Right cardiac atrium (tissue), 5 donors: ENCODE measurements around the gene SNRPB2. TPM values are rescaled to one million over a fixed set of nuclear protein-coding genes. Genes with fewer than 3 reads are reported as not detected.

Source experiments
- ATAC-seq, 2 donors: fragments of 200-7000 bp; cut with Tn5 transposase; one replicate each; pipeline versions ENCODE4 v1.8.0 to v1.9.1; 2020; ENCODE audit warnings: moderate library complexity in 2 of 2, mild to moderate bottlenecking in 1 of 2
- DNase-seq, 3 donors: peaks; one replicate each; pipeline ENCODE4 v3.0.0-alpha.2; 2020
- H3K27ac ChIP-seq: one replicate; pipeline ENCODE4 v1.5.1; 2013; ENCODE audit warnings: mild to moderate bottlenecking, low read length, control low read depth, moderate library complexity
- H3K27me3 ChIP-seq: one replicate; pipeline ENCODE4 v1.6.1; 2013; ENCODE audit not compliant: control insufficient read depth, insufficient read depth
- H3K4me1 ChIP-seq: one replicate; pipeline ENCODE4 v1.6.1; 2013; ENCODE audit warnings: low read length; ENCODE audit not compliant: control insufficient read depth, insufficient read depth
- H3K4me3 ChIP-seq: one replicate; pipeline ENCODE4 v1.5.1; 2013; ENCODE audit warnings: low read length, control low read depth
- H3K9me3 ChIP-seq: one replicate; pipeline ENCODE4 v1.6.1; 2013; ENCODE audit warnings: low read length; ENCODE audit not compliant: control insufficient read depth
- WGBS: extraction: QIAGEN DNeasy Blood & Tissue Kit; methylation state at CpG from one replicate; pipeline ENCODE4 v1.1.7; 2013; 5-methylcytosine and 5-hydroxymethylcytosine counted together
- intact Hi-C, 4 donors: fragments of 100-400 bp; cut with DNase I; formaldehyde crosslinking; loops; one replicate each; pipeline versions ENCODE4 v1.11.0 to v1.14.0; 2022 to 2023
- polyA plus RNA-seq: library from polyadenylated mRNA; stranded (reverse); fragments of 200-250 nt; gene quantifications from one replicate; pipeline ENCODE4 v1.2.3, GENCODE V29; 2013
- total RNA-seq, 4 donors: library from RNA; stranded (reverse); fragmentation: NEBNext Ultra II Directional; extraction: Animal tissue kit (Norgen Biotek cat#: 25700); gene quantifications; one replicate each; pipeline ENCODE4 v1.2.1, GENCODE V29; 2021
- donor health status: healthy with polysubstance abuse.
- donor health status: DM: no; HTN: yes; CAD: no.
- donor health status: DM: no; HTN: no; CAD: no.
- donor health status: DM: no; HTN: yes; CAD: no; lungs with severe emphysema.
- donor health status: DM: yes; HTN: yes; CAD: no.

Gene SNRPB2
- total and polyA plus RNA-seq, 5 donors = 31.8 to 50.8 (median 38.2) TPM

DNA sequence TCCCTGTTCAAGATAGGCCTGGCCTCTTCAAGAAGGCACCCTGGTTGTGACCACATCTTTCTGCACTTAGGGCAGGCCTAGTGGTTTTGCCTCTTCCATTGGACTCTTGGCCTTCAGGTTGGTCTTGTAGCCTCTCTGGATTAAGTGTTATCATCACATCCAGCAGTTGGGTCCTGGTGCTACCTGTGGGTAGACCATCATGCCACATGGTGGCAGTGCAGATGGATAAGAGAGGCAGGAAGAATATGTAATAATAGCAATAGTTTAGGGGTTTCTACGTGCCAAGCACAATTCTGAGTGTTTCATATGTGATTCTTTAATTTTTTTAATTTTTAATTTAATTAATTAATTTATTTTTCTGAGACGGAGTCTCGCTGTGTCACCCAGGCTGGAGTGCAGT lies 28.5 kb upstream of the SNRPB2 start:
- Histone ChIP-seq H3K27ac (no peak overlapping the region), H3K9me3 (no peaks in the 10 kb centered on the region), H3K4me1 (no peaks in the 10 kb centered on the region), H3K4me3 (no peak overlapping the region), H3K27me3 (no peaks in the 10 kb centered on the region)
- 78% methylated on average over 3 of the region's 3 CpGs for WGBS
- intact Hi-C loops = loop anchor here in 1 of 4 donors (5.0 kb wide), 1 partner anchor 61 kb away; no protein-coding TSS in a partner anchor
- DNase-seq (no peak), ATAC-seq (no peak)

DNA sequence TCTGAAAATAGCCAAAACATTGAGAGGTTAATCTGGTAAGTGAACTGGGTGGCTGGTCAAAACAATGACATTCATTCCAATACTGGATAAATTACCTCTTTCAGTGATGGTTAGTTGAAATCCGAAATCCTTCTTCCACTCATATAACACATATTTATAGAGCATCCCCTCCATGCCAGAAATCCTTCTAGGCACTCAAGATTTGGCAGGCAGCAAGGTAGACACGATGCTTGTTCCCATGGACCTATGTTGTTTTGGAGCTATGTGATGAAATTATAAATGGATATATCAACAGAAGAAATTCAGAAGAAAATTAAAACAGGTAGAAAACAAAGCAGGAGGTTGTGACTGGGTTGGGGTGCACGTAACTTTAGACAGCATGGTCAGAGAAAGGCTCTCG lies 26.3 kb upstream of the SNRPB2 start:
- Histone ChIP-seq H3K4me3 (no peak overlapping the region), H3K27me3 (no peaks in the 10 kb centered on the region), H3K27ac (no peak overlapping the region), H3K9me3 (no peaks in the 10 kb centered on the region), H3K4me1 (no peaks in the 10 kb centered on the region)
- WGBS = 70% methylated on average over 4 of the region's 4 CpGs
- intact Hi-C loops = loop anchor here in 1 of 4 donors (5.0 kb wide), 1 partner anchor 59 kb away; no protein-coding TSS in a partner anchor
- no peak for DNase-seq
- ATAC-seq = peak in 1 of 2 donors; percentile 38

DNA sequence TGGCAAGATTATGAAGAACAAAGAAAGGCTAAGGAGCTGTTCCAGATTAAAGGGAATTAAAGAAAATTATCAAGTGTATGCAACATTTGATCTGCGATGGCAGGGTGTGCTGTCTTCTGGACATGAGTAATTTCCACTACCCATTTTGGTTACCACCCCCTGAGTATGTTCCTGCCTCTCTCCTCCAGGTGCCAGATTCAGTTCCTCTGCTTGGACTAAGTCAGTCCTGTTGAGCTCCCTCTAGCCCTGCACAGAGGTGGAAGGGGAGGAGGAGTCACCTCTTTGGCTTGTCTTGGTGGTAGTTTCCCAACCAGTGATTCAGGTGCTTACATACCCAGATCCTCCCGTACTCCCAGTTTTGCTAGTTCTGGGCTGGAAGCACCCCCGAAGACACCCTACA lies 22.2 kb upstream of the SNRPB2 start:
- ATAC-seq = no peak
- H3K27me3 ChIP-seq = no peaks in the 10 kb centered on the region
- no peaks in the 10 kb centered on the region for H3K4me1 ChIP-seq
- DNase-seq = no peak
- H3K4me3 ChIP-seq = no peak overlapping the region
- no peak overlapping the region for H3K27ac ChIP-seq
- intact Hi-C loops = no loop called here
- WGBS = 92% methylated on average over 3 of the region's 3 CpGs
- no peaks in the 10 kb centered on the region for H3K9me3 ChIP-seq

DNA sequence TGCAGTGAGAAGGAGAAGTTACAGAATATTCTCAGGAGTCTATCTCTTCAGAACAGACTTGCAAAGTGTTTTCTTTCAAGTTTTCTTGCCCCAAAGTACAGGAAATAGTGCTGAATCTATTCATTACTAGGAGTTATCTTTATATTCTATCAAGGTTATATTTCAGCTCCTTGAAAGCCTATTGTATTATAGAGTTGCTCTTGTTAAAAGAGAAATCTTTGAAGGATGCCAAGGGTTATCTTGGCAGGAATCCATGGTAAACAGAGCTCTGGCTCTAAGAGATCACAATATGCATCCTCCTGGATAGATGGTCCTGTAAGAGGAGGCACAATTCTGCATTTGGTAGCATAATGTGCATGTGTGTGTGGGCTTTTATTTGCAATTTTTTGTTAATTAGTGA lies 21.2 kb upstream of the SNRPB2 start:
- Histone ChIP-seq H3K27ac (no peak overlapping the region), H3K9me3 (no peaks in the 10 kb centered on the region), H3K4me1 (no peaks in the 10 kb centered on the region), H3K4me3 (no peak overlapping the region), H3K27me3 (no peaks in the 10 kb centered on the region)
- intact Hi-C loops = no loop called here
- DNase-seq (no peak), ATAC-seq (no peak)

DNA sequence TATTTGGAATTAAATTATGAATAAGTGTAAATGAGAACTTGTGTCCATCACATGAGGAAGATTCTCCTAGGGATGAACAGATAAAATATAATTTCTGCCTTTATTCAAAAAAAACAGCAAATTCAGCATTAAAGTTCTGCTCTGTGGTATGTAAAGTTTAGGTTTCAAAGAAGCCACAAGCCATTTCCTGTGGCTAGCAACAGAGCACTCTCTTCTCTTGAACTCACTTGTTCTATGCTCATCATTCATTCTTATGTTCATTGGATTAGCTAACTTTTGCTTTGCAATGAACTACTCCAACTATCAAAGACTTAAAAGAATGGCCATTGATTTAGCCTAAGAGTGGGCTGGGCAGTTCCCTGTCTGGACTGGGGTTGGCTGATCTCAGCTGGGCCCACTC lies 20.8 kb upstream of the SNRPB2 start:
- intact Hi-C loops = no loop called here
- no peak overlapping the region for H3K4me3 ChIP-seq

DNA sequence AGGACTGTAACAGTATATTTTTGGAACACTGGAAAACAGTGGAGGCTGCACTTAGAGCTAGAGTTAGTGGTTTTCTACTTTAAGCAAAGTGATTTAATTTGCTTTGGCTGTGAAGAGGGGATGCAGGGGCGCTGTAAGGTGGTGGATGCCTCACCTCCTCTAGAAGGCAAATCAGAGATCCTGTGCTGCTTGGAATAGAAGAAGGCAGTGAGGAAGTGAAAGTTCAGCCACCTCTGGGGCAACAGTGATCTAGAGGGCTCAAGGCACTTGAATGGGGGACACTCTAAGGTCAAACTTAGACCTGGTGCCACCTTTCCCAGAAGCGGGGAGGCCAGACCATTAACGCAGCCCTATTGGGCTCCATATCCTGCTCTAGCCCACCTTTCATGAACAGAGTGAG lies 19.0 kb upstream of the SNRPB2 start:
- Histone ChIP-seq H3K27ac (no peak overlapping the region), H3K4me1 (no peaks in the 10 kb centered on the region), H3K9me3 (no peaks in the 10 kb centered on the region), H3K4me3 (no peak overlapping the region), H3K27me3 (no peaks in the 10 kb centered on the region)
- DNase-seq (no peak), ATAC-seq (no peak)
- intact Hi-C loops = no loop called here
- WGBS = 93% methylated on average over 3 of the region's 3 CpGs

More for the DNA sequence above, 20.8 kb upstream of the SNRPB2 start:
- H3K9me3 ChIP-seq = no peaks in the 10 kb centered on the region
- no peaks in the 10 kb centered on the region for H3K27me3 ChIP-seq
- DNase-seq = no peak
- no peak for ATAC-seq
- no peak overlapping the region for H3K27ac ChIP-seq
- H3K4me1 ChIP-seq = no peaks in the 10 kb centered on the region

DNA sequence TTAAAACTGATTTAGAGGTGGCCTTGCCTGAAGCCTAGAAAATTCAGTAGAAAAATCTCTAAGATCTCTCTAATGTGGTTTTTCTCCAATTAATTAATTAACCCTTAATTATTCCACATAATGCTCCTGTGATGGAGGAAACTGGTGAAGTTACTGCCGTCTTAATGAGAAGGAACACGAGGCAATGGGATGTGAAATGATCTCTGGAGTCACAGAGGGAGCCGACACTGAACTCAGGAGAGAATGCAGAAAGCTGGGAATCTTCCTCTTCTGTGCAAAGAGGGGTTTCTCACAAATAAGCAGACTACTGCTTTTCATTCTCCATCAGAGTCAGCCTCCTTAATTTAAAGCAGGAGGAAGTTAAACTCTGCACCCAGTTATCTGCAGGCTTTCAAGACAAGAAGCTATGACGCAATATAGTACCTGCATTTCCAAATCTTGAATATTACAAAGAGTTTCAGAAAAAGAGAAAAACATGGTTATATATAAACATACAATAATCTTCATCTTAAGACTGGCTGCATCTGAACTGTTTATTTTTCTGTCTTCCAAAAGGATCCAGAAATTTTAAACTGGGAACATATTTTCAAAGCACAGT lies 18.1 kb upstream of the SNRPB2 start:
- no peaks in the 10 kb centered on the region for H3K27me3 ChIP-seq
- no peak overlapping the region for H3K4me3 ChIP-seq
- DNase-seq (no peak), ATAC-seq (no peak)
- no peak overlapping the region for H3K27ac ChIP-seq
- no peaks in the 10 kb centered on the region for H3K9me3 ChIP-seq
- intact Hi-C loops = no loop called here
- H3K4me1 ChIP-seq = no peaks in the 10 kb centered on the region
- WGBS = 68% methylated on average over 4 of the region's 4 CpGs

DNA sequence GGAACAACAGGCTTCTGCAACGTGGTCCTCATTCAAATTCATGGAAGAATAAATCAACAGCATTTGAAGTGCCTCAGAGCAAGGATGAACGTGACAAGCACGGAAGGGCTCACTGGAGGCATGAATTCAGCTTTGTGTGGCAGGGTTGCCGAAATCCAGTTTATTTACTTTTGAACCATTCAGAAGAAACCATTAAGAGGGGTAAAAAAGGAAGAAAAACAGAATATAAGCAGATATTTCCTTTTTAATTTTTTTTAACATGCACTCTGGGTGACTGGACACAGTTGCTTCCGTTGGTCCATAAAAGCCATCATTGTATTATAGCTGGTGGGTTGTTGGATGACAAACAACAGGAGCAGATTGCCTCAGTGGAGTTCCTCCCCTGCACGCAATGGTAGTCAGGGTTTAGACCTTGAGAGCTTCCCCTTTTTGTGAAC lies 17.3 kb upstream of the SNRPB2 start:
- Histone ChIP-seq H3K27me3 (no peaks in the 10 kb centered on the region), H3K27ac (no peak overlapping the region), H3K4me1 (no peaks in the 10 kb centered on the region), H3K9me3 (no peaks in the 10 kb centered on the region), H3K4me3 (no peak overlapping the region)
- intact Hi-C loops = no loop called here
- no peak for DNase-seq
- WGBS = 64% methylated on average over 6 of the region's 6 CpGs
- no peak for ATAC-seq

DNA sequence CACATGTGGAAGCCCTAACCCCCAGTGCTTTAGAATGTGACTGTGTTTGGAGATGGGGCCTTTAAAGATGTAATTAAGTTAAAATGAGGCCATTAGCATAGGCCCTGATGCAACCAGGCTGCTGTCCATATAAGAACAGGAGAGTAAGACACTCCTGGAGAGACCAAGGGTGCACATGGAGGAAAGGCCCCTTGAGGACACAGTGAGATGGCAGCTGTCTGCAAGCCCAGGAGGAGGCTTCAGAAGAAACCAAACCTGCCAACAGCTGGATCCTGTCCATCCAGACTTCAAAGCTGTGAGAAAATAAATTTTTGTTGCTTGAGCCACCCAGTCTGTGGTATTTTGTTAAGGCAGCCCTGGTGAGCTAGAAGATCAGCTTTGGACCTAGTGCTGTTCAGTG lies 16.8 kb upstream of the SNRPB2 start:
- no peak overlapping the region for H3K4me3 ChIP-seq
- DNase-seq (no peak), ATAC-seq (no peak)
- no peaks in the 10 kb centered on the region for H3K9me3 ChIP-seq
- no peak overlapping the region for H3K27ac ChIP-seq
- intact Hi-C loops = no loop called here
- no peaks in the 10 kb centered on the region for H3K27me3 ChIP-seq
- no peaks in the 10 kb centered on the region for H3K4me1 ChIP-seq

DNA sequence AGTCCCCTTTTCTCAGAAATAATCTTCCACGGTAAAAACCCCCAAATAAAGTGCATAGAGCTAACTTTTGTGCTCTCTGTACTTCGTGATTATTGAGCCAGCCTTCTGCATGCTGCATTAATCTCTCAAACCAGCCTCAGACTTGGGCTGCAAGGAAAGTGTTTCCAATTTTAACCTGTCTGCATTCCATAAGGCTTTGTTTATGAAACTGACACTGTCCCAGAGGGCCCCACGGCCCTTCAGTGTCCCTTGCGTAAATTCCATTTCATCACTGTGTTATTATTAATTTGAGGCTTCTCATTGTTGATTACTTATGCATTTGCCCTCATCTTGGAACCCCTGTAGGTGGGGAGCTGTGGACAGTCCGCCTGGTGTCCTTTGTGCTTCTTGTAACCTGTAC lies 15.6 kb upstream of the SNRPB2 start:
- Histone ChIP-seq H3K27ac (no peak overlapping the region), H3K9me3 (no peaks in the 10 kb centered on the region), H3K4me3 (no peak overlapping the region), H3K4me1 (no peaks in the 10 kb centered on the region), H3K27me3 (no peaks in the 10 kb centered on the region)
- no peak for DNase-seq
- ATAC-seq = no peak
- intact Hi-C loops = no loop called here
- WGBS = 65% methylated on average over 5 of the region's 5 CpGs

DNA sequence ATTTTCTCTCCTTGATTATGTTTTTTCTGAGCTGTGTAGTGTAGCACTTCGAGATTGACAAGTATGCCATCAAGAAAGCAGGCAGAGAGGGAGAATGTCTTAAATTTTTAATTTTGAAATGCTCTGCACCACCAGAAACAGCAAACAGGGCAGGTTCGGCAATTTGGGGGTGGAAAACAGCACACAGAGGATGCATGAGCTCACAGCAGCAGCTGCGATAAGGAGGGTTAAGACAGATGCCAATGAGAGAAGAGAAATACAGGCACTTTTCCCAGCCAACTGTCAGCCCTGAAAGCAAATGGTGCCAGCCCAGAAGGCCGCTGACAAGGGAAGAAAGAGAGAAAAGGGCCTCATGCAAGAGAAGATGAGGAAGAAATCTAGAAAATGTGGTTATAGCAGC lies 15.1 kb upstream of the SNRPB2 start:
- H3K27ac ChIP-seq = no peak overlapping the region
- H3K9me3 ChIP-seq = no peaks in the 10 kb centered on the region
- DNase-seq (no peak), ATAC-seq (no peak)
- no peaks in the 10 kb centered on the region for H3K4me1 ChIP-seq
- 53% methylated on average over 4 of the region's 4 CpGs for WGBS
- intact Hi-C loops = no loop called here
- no peaks in the 10 kb centered on the region for H3K27me3 ChIP-seq
- H3K4me3 ChIP-seq = no peak overlapping the region

DNA sequence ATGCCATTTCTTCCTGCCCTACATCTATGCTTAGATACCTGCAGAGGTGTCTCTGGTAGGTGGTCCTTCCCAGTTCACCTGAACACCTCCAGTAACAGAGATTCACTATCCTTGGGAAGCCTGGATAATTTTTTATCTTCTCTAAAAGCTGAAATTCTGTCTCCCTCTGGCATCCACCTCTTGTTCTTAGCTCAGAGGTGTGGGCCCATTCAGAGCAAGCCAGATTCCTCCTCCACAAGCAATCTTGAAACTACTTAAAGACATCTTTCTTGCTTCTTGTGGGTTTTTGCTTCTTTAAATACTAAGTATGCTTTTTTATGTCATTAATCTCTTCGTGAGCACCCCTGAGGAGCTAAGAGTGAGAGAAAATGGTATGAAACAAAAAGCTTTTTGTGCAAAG lies 10.4 kb upstream of the SNRPB2 start:
- no peaks in the 10 kb centered on the region for H3K27me3 ChIP-seq
- intact Hi-C loops = no loop called here

More for the DNA sequence above, 10.4 kb upstream of the SNRPB2 start:
- Histone ChIP-seq H3K9me3 (no peaks in the 10 kb centered on the region), H3K4me3 (no peak overlapping the region), H3K27ac (no peak overlapping the region), H3K4me1 (no peaks in the 10 kb centered on the region)
- ATAC-seq (no peak), DNase-seq (no peak)
- WGBS = 69% methylated on average over 1 of the region's 1 CpG
